ENCODE measurements around the gene CYP2A6.
"Not testable (repeated sequence)": the region's sequence is repeated elsewhere in the genome, so short reads cannot be mapped to it uniquely, and the experiment has no call there.

Gene CYP2A6

DNA sequence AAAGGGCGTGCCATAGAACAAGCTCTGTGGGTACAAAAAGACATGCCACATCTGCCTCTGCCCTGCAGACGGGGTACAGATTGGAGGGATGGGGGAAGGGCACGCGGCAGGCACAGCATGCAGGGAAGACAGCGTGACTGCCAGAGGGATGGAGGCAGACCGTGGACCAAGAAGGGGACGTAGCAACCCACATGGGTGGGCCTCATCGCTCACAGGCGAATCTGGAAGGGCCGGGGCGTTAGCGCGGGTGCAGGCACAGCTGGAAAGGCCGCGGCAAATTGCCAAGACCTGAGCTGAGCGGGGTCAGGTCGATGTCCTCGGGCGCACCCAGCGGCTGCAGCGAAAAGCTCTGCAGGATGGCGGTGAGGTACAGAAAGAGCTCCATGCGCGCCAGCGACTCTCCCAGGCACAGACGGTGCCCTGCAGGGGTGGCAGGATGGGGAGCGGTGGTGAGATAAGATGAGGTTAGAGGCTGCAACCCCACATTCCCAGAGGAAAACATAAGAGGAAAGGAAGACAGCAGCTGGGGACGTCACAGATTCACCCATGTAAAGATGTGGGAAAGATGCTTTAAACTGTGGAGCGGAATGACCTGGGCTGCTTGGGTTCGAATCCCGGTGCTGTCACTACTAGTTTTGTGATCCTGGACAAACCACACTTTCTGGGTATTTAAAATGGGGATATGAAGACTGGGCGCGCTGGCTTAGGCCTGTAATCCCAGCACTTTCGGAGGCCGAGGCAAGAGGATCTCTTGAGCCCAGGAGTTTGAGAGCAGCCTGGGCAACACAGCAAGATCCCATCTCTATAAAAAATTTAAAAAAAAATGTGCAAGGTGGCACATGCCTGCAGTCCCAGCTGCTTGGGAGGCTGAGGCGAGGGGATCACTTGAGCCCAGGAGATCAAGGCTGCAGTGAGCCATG lies 31.5 kb downstream of the CYP2A6 start:
- DNase-seq: peak; percentile 81

- DNase-seq: no peak
These were observed 35.0 kb downstream of the CYP2A6 start for GRCh38 chr19:40815223-40815622.

DNA sequence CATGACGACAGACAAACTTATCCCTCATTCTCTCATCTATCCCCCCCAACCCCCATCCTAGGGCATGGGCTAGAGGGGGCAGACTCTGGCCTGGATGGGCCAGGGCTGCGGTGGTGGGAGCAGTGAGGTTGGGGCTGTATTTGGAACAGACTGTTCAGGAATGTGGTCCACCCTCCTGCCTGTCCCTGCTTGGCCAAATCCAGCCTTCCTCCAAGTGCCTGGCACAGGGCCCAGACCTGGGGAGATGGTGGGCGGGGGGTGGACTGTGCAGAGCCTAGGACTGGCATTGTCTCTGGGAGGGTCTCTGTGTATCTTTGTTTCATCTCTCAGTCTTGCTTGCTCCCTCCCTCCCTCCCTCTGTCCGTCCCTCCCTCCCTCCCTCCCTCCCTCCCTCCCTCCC lies 37.1 kb downstream of the CYP2A6 start:
- DNase-seq: no peak

GRCh38 chr19:40812571-40812970 lies 37.7 kb downstream of the CYP2A6 start:
- DNase-seq: not testable (repeated sequence)

- DNase-seq: peak; percentile 66
These were observed 38.5 kb downstream of the CYP2A6 start for GRCh38 chr19:40811478-40812341.

GRCh38 chr19:40810649-40811408 lies 39.4 kb downstream of the CYP2A6 start:
- DNase-seq: peak; percentile 63

GRCh38 chr19:40810160-40810559 lies 40.1 kb downstream of the CYP2A6 start:
- DNase-seq: no peak

DNA sequence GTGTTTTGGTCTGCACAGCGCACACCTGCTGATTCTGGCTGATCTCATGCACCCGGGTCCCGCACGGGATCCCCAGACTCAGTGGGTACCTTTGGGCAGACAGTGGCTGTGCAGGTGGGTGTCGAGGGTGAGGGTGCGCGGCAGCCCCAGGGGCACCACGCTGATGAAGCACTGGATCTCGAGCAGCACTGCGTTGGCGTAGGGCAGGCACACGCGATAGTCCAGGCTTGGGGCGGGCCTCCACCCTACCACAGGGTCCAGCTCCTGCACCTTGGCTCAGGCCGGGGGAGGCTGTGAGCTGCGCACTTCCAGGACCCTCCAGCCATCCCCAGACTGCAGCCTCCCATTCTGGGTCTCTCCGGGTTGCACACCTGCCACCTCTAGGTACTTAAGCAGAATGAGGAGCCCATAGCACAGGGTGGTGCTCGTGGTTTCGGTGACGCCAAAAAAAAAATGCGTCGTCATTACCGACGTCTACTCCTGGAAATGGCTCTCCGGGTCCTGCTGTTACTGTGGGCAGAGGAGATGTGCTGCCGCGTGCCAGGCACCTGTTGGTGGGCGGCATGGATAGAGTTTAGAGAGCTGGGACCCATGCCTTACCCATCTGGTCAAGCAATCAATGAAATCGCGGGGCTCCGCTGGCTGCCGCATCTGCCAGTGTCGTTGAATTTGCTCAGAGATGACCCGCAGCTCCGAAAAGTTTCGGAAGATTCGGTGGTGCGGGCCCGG lies 40.7 kb downstream of the CYP2A6 start:
- DNase-seq: no peak

- no peak for DNase-seq
These were observed 41.8 kb downstream of the CYP2A6 start for GRCh38 chr19:40808497-40808896.

- no peak for DNase-seq
These were observed 42.3 kb downstream of the CYP2A6 start for GRCh38 chr19:40808021-40808325.

- peak; percentile 23 for DNase-seq
These were observed 42.9 kb downstream of the CYP2A6 start for GRCh38 chr19:40807147-40808020.

DNA sequence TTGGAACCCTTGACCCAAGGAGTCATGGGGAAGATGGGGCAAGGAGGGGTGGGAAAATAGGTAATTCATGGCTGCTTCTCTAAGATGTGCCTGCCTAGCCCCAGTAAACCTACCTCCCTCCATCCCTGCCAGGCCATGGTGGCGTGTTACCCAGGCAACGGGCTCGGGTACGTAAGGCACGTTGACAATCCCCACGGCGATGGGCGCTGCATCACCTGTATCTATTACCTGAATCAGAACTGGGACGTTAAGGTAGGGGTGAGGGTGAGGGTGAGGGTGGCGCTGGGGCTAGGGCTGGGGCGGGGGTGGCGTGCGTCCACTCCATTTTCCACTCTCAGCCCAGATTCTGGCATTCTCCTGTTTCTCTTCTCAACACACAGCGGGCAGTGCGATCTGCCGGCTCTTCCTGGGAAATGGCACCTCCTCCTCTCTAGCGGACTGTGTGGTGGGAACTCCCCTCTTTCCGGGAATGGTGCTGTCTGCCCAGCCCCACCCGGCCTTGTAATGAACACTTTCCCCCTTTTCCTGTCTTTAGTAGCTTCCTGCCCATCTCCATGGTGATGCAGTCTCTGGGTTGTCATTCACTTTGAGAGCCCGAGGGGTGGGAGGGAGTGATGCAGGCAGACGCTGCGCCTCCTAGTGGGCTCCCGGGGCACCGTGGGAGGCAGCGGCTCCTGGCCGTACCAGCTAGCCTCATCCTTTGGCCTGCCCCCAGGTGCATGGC lies 43.7 kb downstream of the CYP2A6 start:
- DNase-seq: peak; percentile 85

- DNase-seq: peak; percentile 76
These were observed 44.9 kb downstream of the CYP2A6 start for GRCh38 chr19:40805258-40805868.

GRCh38 chr19:40804783-40805242 lies 45.4 kb downstream of the CYP2A6 start:
- DNase-seq: peak; percentile 42

DNA sequence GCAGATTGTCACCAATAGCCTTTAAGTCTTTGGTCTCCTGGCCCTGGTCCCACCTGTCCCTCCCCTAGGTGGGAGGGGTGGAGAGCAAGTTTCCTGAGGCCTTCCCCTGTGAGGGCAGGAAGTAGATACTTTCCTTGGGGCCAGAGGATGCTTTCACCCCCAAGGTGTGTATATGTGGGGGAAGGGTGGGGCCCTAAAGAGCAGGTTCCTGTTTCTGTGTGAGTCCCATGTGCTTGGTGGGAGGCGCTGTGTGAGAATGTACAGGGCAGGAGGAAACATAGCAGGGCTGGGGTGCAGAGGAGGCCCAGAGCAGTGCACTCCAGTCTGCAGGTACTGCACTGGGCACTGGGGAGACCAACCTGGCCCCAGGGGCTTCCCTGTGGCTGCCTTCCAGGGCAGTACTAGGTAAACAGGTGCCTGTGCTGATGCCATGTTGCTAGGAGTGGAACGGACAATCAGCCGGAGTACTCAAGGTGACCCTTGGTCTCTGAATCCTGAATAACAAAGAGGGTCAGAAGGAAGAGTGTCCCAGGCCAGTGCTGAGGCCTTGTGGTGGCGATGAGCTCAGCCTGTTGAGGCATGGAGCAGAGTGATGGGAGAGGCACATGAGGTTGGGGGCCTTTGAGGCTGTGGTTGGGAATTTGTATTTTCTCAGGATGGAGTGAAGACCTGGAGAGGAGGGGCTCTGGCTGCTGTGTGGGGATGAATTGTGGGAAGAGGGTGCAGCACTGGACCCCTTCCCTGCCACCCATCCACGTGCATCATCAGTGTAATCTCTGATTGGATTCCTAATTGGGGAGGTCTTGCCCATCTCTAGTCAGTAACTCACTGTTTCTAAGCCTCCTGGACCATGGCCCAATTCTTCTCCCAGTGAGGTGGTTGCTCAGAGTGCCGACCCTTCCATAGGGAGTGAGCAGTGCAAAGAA lies 46.1 kb downstream of the CYP2A6 start:
- DNase-seq: peak; percentile 77

- DNase-seq: no peak
These were observed 46.9 kb downstream of the CYP2A6 start for GRCh38 chr19:40803170-40803856.

DNA sequence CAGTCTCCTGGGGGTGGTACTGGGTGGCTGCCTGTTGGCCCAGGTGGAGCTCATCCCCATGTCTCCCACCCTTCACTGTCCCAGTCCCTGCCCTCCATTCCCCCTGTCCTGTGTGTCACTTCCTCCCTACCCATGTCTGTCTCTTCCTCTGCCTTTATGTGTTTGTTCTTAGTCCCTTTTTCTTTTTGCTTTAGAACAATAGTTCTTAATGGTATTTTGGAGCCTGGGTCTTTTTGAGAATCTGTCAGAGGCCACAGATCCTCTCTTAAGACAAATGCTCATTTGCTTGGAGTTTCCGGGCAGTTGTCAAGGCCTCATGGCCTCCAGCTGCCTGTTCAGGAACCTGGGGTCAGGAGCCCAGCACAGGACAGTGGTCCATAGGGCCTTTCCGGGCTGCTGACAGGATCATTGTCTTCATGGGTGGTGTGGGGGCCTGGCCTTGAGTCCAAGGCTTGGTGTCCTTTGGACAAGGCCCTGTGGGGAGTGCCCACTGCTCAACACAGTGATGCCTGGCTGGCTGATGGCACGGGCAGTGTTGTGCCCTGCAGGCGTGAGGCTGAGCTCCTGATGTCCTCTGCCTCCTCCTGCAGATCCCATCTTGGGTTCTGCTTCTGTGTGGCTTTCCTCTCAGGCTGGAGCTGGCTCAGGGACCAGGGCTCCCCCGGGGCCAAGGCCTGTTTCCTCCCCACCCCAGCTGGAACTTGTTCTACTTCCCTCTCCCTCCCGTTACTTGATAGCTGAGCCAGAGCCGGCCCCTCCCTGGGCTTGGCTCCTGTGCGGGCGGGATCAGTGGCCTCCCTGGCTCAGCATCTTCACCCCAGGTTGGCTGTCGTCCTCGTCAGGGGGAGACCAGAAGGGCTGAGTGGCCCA lies 47.7 kb downstream of the CYP2A6 start:
- peak; percentile 31 for DNase-seq

Measured in CD4-positive, alpha-beta T cell treated with Interleukin-17A for 4 hours (primary cell).